ENCODE results near the gene DUOX1. TPM values are rescaled to one million over a fixed set of nuclear protein-coding genes. Genes with fewer than 3 reads are reported as not detected.
"Not testable (repeated sequence)": the region's sequence is repeated elsewhere in the genome, so short reads cannot be mapped to it uniquely, and the experiment has no call there.

Gene DUOX1
- polyA plus RNA-seq, 10 donors = 0.65 to 5.9 (median 2.4) TPM

DNA sequence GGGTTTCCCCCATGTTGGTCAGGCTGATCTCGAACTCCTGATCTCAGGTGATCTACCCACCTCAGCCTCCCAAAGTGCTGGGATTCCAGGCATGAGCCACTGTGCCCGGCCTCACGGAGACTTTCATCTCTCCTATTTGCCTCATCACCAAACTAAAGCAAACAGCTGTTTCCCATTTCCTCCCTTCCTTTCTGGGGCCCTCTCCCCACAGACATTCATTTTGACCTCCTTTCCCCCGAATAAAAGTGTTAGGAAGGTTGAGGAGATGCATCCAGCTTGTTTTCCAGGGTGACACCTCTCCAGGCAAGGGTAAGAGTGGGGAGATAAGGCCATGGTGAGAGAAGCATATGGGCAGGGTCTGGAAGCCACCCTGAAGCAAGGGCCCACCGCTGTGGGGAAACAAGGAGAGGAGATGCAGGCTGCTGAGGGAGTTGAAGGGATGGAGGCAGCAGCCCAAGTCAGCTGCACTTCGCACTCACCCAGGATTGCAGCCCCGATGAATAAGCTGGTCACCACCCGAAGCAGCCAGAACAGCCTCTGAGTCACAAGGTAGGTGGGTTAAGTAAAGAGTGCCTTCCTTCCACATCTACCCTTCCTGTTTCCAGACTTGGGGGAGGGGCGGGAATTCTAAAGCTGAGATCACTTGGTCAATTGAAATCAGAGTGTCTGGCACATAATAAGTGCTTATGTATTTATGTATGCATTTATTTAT, 7.9 kb upstream of the DUOX1 start:
- DNase-seq = peak in 1 of 3 donors; percentile 71

DNA sequence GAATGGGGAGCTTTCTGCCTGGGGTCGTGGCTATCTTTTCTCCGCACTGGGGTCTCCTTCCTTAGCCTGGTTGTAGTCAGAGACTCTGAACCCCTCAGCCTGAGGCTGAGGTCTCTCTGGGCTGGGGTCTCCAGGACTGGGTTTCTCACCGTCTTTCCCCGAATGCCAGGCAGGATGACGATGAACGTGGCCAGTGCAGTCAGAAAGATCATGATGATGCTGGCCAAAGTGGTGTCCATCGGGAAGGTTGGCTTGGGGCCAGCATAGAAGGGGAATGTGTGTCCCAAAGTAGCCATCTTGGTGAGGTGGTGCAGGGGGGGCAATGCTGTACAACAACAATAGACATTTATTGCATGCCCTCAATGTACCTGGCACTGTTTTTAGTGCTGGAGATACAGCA, 7.1 kb upstream of the DUOX1 start:
- DNase-seq = no peak

DNA sequence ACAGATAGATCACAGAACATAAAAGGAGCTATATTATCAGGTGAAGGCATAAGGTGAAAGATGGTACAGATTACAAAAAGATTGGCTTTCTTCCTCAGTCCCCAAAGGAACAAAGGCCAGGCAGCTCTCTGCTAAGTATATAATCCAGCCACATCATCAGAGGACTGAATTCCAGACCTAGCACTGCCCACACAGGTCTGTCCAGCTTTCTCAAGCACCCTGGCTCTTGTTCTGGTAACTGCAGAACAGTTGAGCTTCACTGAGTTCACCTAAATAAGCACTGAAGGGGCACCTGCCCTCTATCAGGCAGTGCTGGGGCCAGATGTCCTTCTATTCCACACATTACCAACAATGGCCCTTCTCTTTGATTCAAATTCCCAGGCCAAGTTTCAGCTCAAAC, 6.4 kb upstream of the DUOX1 start:
- DNase-seq = no peak

DNA sequence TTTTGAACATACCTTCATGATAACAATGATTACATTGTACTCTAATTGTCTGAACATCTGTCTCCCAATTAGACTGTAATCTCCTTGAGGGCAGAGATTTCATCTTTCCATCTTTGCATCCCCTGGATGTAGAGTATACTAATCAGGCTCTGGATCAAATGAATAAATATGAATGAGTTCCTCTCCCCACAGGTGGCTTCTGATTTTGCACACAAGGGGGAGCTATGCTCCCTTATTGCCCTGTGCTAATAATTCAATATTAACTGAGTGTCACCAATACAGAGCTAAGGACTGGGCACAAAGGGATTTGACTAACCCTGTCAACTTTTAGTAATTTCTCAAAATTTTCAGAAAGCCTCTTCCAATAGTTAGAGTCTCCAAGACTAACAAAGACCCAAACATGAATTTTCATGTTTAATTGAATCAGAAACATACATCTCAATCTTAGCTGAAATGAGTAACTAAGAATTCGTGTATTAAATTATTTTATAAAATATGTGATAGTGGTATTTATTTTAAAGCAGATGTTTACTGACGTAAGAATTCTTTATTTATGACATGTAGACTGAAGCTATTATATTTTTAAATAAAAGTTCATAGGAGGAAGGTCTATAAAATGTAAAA, 3.1 kb upstream of the DUOX1 start:
- DNase-seq = no peak

DNA sequence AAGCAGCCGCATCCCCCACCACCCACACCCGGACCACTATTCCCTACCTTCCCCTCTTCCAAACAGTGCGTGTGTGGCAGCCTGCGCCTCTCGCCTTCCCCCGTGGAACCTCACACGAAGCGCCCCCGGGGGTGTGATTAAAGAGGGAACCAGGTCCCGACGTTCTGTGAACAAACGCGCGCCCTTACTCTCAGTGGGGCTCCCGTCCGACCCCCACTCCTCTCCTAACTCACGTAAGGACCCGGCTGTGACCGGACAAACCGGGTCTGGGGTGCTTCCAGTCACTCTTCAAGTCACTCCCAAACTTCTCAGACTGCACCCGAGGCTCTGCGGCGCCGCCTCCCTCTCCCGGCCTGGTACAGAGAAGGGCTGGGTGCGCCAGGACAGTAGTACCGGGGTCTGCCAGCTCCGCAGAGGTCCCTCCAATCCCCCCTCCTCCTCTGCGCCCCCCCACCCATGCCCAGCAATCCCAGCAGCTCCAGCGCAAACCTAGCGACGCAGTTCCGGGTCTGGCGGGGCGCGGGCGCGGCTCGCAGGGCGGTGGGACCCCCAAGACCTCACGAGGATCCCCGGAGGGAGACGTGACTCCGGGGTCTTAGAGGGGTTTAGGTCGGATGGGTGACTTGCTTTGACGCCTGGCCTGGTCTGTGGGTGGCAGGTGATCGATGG, 689 bp upstream of the DUOX1 start:
- DNase-seq = no peak

DNA sequence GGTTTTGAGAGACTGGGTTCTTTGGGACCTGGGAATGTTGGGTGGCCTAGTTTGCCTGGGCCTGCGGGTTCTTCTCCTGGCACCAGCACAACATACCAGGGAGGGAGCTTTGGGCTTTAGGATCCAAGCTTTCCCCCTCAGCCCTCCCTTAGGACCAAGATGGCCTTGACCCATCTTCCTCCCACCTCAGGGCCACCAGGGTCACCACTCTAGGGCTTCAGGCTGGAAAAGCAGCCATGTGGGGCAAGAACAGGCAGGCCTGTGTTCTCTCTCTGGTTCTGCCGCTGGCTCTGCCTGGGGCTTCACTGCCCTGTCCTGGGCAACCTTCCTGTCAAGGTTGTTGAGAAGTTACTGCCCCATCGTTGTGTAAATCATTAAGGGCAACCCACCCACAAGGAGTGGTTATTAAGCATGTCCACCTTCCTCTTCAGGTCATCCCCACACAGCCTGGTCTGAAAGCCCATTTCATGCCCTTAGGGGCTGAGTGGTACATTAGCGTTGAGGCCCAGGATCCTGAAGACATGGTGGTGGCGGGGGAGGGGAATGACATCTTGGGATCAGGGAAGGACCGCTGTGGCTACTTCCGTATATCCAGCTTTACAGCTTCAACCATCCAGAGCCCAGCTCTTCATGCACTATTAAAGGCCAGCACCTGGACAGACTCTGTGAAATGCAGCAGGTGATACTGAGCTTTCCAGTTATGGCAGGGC, 652 bp downstream of the DUOX1 start:
- DNase-seq = no peak

DNA sequence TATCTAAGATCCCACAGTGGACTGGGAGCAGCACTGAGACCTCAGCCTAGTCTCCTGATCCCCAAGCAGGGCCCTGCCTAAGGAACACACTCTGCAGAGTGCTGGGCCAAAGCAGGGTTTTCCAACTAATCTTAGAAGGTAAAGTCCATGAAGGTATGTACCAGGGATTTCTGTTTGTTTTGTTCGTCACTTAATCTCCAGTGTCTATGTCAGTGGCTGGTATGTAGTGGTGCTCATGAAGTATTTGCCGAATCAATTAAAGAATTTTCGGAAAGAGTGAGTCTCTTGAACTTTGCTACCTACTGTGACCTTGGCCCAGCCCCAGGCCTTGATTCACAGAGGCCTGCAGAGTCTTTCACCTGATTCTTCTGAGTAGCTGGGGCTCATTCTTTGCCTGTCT, 1.7 kb downstream of the DUOX1 start:
- no peak for DNase-seq

DNA sequence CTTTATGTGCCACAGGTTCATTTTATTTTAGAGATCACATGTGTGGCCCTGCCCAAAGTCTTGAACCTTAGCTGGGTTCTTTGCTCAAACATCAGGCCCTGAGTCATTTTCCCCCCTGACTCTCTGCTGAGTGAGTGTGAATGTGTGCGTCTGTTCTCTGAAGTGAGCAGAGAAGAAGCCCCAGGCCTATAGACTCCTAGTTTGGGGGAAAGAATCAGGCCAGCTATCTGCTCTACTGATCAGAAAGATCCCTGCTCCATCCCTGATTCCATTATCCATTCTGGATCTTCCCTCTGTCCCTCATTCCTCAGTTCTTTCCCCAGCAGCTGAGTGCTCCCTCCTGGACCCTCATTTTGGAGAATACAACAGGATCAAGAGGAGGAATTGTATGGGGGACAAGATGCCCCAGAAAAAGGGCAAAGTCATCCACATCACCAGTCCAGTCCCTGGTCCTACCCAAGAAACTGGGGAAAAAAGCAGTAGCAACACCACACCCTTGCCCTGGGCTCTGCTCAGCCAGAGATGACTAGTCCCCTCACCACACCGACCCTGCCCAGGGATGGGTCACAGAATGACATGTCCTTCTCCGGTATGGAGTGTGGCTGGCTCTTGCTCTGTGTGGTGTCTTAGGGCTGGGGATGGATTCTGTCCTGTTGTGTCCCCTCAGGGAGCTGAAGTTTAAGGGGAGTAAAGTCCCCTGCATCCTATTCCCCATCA, 3.2 kb downstream of the DUOX1 start:
- DNase-seq = no peak

DNA sequence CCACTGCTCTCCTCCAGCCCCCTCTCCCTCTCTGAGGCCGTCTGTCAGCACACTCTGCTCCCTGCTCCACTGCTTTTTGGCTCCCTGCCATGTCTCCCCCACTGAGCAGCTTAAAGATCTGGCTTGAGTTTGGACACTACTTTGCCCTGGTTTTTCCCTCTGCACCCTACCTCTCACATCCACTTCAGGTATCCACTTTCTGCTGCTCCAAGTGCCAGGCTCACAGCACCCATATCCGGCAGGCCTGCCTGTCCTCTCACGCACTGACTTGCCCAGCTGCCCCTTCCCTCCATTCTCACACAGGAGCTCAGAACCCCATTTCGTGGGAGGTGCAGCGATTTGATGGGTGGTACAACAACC, 3.7 kb downstream of the DUOX1 start:
- no peak for DNase-seq

DNA sequence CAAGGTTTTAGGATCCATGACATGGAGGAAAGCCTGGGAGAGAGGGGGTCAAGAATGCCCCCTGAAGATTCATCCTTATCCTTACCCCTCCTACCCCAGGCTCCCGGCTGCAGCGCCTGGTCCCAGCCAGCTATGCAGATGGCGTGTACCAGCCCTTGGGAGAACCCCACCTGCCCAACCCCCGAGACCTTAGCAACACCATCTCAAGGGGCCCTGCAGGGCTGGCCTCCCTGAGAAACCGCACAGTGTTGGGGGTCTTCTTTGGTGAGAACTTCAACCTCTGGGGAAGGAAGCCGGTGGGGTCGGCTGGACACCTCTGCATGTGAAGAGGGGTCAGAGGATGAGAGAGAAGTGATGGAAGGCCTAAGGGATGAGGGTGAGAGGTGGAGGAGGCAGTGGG, 4.3 kb downstream of the DUOX1 start:
- DNase-seq = no peak

DNA sequence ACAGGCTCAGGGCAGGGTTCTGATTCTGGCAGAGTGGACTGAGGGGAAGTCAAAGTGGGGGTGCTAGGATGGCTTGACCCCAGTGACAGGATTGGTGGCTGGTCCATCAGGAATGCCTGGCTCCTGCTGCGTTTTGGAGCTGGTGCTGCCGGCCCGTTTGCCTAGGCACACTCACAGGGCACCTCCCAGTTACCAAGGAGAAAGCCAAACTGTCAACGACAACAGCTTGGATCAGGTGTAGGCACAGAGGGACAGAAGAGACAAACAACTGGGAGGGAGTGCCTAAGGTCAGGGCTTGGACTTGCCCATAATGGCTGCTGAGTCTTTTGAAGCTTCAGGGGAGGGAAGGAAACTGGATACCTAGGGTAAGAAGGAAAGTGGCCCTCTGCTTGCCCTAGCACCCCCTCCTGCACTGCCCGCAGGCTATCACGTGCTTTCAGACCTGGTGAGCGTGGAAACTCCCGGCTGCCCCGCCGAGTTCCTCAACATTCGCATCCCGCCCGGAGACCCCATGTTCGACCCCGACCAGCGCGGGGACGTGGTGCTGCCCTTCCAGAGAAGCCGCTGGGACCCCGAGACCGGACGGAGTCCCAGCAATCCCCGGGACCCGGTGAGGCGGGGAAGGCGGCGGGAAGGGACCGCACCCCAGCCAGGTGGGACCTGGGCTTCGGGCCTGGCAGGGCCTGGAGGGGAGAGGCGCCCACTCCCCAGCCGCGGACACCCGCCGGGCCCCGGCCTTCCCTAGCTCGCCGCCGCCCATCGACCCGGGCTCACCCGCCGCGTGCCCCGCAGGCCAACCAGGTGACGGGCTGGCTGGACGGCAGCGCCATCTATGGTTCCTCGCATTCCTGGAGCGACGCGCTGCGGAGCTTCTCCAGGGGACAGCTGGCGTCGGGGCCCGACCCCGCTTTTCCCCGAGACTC, 5.1 kb downstream of the DUOX1 start:
- DNase-seq = no peak

DNA sequence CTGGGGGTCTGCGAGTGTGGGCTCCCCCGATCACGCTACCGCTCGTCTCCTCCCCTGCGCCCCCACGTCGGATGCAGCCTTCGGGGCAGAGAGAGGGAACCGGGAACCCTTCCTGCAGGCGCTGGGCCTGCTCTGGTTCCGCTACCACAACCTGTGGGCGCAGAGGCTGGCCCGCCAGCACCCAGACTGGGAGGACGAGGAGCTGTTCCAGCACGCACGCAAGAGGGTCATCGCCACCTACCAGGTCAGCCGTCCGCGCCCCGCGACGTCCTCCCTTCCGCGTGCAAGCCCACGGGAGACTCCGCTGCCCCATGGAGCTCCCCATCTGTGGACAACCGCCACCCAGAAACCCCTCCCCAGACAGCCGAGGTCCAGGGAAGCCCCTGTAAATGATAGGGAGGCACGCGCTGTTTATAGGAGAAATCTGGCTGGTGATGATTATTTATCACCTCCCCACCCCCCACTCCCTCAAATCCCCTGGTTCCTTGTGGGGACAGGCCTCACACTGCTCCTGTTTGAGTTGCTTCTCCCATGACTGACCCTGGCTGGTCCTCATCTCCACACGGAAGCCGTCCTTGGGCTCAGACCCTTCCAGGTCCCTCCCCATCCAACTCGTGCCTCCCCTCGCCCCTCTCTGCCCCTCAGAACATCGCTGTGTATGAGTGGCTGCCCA, 6.0 kb downstream of the DUOX1 start:
- not testable (repeated sequence) for DNase-seq

DNA sequence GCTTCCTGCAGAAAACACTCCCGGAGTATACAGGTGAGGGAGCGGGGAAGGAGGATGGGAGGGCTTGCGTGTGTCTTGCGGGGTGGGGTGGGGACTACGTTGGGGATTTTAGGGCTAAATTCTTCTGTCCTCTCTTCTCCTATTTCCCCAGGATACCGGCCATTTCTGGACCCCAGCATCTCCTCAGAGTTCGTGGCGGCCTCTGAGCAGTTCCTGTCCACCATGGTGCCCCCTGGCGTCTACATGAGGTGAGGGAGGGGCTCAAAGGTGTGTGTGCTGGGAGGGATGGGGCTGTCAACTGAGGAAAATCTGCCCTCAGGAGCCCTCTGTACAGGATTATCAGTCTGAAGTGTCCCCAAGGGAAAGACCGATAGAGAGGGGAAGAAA, 6.6 kb downstream of the DUOX1 start:
- no peak for DNase-seq

DNA sequence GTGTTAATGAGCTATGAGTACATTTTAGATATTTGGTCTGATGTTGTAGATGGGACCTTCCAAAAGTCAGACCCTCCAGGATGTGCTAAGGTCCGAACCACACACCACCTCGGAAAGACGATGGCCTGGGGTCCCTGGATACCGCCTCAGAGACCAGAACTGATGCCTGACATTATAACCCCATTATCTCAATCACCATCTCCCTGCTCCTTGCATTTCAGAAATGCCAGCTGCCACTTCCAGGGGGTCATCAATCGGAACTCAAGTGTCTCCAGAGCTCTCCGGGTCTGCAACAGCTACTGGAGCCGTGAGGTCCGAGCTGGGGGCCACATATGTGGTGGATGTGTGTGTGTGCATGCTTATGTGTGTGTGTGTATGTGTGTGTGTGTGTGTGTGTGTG, 7.9 kb downstream of the DUOX1 start:
- no peak for DNase-seq

DNA sequence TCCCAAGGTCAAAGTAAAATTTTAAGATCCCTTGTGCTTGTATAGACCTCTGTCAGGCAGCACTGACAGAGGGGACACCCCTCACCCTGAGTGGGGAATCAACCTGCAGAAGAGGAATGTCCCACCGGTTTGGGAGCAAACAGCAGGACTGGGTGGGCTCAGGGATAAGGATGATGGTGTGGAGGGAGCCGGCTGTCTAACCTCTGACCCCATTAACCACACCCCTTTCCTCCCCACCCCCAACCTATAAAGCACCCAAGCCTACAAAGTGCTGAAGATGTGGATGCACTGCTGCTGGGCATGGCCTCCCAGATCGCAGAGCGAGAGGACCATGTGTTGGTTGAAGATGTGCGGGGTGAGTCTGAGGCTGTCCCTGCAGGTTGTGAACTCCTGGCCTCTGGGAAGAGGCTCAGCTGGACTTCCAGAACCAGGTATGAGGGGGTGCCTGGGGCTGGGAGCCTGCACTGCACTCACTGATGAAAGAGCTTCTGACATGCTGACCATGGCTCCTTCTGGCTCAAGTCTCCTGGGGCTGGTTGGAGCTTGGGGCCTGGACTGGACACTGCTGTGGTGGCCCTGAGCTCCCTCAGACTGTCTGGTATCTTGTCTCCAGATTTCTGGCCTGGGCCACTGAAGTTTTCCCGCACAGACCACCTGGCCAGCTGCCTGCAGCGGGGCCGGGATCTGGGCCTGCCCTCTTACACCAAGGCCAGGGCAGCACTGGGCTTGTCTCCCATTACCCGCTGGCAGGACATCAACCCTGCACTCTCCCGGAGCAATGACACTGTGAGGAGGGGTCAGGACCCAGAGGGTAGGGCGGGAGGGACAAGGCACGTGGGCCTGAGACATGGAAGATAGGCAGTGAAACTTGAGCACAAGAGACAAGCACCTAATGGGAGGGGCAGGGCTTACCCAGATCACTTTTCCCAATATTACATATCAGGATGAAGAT, 9.3 kb downstream of the DUOX1 start:
- DNase-seq = no peak

DNA sequence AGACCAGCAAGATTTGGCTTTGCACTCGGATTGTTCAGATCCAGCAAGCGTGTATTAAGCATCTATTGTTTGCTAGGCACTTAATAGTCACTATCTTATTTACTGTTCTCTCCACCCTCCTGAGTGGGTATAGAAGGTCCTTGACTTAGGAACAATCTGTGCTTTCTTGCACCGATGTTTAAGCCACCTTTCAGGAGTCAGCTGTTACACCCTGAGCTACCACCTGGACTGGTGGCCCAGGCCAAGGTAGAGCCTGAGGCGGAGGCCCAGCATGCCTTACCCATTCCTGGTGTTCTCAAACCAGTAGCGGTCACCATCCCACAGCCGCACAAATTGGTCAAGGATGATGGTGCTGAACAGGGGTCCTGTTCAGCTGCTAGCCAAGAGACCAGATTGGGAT, 10.0 kb downstream of the DUOX1 start:
- no peak for DNase-seq

DNA sequence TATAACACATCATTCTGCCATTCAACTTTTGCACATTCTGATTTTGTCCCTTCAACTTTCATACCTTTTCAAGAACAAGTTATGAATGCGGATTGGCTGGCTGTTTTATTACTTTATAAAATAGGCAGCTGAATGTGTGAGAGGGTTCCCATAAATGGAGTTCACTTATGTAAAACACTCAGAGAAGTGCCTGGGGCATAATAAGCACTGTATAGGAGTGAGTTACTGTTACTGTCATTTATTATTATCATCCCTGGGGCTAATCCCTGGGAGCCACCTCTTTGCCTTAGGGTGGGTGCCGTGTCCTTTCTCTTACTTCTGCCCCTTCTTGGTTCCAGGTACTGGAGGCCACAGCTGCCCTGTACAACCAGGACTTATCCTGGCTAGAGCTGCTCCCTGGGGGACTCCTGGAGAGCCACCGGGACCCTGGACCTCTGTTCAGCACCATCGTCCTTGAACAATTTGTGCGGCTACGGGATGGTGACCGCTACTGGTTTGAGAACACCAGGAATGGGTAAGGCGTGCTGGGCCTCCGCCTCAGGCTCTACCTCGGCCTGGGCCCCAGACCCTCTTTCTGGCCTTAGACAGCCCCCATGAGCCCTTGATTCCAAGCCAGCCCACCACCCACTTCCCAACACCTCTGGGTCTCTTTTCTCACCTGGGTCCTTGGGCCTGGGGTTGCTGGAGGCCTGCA, 10.9 kb downstream of the DUOX1 start:
- no peak for DNase-seq

DNA sequence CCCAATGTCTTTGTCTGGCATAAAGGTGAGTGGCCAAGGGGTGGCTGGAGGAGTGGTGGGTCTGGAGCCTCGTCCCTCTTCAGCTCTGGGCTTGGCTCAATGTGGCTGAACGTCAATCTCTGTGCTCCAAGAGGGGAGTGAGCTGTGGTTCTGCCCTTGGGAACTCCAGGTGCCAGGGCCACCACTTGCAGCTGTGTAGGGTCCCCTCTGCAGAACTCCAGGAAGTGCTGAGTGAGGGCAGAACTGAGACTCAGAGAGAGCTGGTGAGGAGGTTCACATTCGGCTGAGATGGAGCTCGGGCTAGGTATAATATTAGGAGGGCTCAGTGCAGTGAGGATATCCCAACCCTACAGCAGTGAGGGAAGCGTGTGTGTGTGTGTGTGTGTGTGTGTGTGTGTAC, 11.6 kb downstream of the DUOX1 start:
- DNase-seq = no peak

DNA sequence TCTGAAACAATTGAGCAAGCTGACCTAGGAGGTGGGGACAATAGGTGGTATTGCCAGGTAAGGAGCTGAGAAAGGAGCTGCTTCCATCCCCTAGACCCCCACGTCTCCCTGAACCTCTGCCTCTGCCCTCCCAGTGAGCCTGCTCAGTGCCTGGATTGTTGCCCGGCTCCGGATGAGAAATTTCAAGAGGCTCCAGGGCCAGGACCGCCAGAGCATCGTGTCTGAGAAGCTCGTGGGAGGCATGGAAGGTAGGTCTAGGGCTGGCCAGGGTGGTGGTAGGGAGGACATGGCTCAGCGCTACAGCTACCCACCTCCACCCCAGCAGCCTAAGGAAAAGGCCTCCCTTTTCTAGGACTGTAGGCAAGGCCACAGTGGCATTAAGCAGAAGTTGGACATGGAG, 13.3 kb downstream of the DUOX1 start:
- DNase-seq = no peak

Data from muscle of back (tissue), 11 donors.